Measurements from ENCODE around the gene DARS2.

DNA sequence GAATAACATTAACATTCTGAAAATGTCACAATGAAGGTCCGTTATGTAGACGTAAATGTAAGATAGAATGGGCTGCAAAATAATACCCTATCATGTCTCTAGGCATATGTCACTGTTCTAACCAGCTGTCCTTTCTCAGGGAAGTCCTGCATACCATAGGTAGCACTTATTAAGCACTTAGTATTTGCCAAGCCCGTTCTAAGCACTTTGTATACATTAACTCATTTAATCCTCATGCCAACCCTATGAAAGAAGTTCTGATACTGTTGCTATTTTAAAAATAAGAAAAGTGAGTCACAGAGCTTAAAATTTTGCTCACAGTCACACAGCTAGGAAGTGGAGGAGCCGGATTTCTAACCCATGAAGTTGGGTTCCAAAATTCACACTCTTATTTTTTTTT is 27.6 kb downstream of the DARS2 start:
- no peak for TF ChIP-seq POLR2A (IDR thresholded peaks at IDR 0.05)
- TF ChIP-seq, protein P1, sequence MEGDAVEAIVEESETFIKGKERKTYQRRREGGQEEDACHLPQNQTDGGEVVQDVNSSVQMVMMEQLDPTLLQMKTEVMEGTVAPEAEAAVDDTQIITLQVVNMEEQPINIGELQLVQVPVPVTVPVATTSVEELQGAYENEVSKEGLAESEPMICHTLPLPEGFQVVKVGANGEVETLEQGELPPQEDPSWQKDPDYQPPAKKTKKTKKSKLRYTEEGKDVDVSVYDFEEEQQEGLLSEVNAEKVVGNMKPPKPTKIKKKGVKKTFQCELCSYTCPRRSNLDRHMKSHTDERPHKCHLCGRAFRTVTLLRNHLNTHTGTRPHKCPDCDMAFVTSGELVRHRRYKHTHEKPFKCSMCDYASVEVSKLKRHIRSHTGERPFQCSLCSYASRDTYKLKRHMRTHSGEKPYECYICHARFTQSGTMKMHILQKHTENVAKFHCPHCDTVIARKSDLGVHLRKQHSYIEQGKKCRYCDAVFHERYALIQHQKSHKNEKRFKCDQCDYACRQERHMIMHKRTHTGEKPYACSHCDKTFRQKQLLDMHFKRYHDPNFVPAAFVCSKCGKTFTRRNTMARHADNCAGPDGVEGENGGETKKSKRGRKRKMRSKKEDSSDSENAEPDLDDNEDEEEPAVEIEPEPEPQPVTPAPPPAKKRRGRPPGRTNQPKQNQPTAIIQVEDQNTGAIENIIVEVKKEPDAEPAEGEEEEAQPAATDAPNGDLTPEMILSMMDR (IDR thresholded peaks at IDR 0.05 in 4 of 5, conservative IDR thresholded peaks at IDR 0.05 in 1 of 5) = no peak
